Measurements from ENCODE around the gene NCOA3. TPM values are rescaled to one million over a fixed set of nuclear protein-coding genes. Genes with fewer than 3 reads are reported as not detected.
"Not testable (repeated sequence)": the region's sequence is repeated elsewhere in the genome, so short reads cannot be mapped to it uniquely, and the experiment has no call there.

NCOA3 gene
- total RNA-seq, 1 donor from 2014 or later: 49.3 TPM

DNA sequence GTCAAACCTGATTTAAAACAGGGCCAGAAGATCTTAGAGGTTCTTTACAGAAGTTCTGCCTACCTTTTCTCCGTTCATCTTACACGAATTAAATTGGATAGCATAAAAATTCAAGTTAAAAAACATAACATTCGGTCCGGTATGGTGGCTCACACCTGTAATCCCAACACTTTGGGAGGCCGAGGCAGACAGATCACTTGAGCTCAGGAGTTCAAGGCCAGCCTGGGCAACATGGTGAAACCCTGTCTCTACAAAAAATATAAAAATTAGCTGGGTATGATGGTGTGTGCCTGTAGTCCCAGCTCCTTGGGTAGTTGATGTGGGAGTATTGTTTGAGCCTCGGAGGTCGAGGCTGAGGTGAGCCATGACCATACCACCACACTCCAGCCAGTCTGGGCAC lies 79.0 kb downstream of the NCOA3 start:
- ATAC-seq; DNase-seq (ENCODE audit: low spot score); intact Hi-C loops (cut with DNase I): not testable (repeated sequence)

GRCh38 chr20:47581090-47581489 lies 79.4 kb downstream of the NCOA3 start:
- DNase-seq (ENCODE audit: low spot score) (no peak), ATAC-seq (no peak)
- intact Hi-C loops (cut with DNase I): no loop called here

- no peak for ATAC-seq
- intact Hi-C loops (cut with DNase I): no loop called here
Measured at GRCh38 chr20:47583551-47583950, 81.9 kb downstream of the NCOA3 start.

DNA sequence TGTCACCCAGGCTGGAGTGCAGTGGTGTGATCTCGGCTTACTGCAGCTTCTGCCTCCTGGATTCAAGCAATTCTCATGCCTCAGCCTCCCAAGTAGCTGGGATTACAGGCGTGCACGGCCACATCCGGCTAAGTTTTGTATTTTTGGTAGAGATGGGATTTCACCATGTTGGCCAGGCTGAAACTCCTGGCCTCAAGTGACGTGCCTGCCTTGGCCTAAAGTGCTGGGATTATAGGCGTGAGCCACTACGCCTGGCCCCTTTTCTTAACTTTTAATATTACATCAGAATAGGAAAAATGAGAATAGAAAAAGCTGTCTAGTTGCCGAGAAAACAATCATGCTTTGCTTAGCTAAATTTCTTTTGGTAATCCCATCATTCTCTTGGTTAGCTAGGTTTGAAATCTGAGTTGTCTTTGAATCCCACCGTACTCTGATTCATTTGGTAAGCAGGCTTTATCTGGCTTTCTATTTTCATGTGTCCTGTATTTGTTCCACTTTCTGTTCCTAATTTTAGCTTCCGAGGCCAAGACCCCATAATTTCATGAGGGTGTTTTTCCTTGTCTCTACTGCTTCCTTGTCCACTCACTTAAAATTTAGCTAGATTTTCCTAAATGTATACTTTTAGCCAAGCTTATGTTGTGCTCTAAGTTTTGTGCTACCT lies 83.5 kb downstream of the NCOA3 start:
- DNase-seq (ENCODE audit: low spot score) (no peak), ATAC-seq (peak; percentile 69)
- intact Hi-C loops (cut with DNase I): no loop called here

More at GRCh38 chr20:47583551-47583950, 81.9 kb downstream of the NCOA3 start:
- no peak for DNase-seq (ENCODE audit: low spot score)

DNA sequence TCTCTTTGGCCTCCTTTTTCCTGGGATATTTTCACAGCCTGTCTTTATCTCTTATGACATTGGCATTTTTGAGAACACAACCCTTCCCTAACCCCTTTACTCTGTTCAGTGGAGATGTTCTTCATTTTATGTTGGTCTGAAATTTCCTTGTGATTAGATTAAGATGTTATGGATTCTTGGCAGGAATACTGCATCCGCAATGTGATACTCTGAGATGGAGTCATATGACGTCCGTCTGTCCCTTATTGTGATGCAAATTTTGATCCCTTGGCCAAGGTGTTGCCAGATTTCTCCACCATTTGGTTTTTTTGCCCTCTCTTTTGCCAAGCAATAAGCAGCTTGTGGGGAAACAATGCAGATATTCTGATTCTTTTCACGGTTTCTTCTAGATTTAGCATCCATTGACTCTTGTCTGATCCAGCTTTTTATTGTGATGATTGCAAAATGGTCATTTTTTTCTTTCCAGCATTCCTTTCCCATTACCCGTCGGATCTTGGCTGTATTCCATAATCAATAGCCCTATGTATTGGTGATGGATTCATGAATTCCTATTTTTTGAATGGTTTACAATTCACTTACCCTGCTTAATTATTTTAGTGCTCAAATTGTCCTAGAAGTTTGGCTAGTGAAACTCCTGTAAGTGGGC lies 85.1 kb downstream of the NCOA3 start:
- intact Hi-C loops (cut with DNase I): no loop called here
- ATAC-seq (no peak), DNase-seq (ENCODE audit: low spot score) (no peak)

DNA sequence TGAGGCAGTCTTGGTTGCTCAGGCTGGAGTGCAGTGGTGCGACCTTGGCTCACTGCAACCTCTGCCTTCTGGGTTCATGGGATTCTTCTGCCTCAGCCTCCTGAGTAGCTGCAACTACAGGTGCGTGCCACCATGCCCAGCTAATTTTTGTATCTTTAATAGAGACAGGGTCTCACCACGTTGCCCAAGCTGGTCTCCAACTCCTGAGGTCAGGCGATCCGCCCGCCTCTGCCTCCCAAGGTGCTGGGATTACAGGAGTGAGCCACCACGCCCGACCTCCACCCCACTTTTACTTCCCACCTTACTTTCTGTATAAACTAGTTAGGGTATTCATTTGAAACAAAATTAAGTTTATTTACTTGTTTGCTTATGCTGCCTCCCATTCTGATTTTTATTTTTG lies 86.5 kb downstream of the NCOA3 start:
- DNase-seq (ENCODE audit: low spot score) (no peak), ATAC-seq (no peak)
- intact Hi-C loops (cut with DNase I): no loop called here

DNA sequence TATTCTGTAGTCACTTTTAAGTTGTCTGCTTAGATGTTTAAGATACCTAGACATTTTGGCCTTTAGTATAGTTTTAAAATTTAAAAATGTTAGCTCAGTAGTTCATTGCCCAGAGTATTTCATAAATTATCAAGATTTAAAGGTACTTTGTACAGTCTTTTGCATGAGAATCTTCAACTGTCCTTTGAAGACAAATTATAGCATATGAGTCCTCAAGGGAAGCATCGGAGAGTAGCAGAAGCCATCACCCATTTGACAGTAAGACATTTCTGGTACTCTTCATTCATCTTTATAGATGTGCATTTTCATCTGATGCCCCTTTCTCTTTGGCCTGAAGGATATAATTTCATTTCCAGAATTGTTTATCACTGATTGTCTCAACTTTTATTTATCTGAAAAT lies 89.5 kb downstream of the NCOA3 start:
- intact Hi-C loops (cut with DNase I): no loop called here
- ATAC-seq (no peak), DNase-seq (ENCODE audit: low spot score) (no peak)

- intact Hi-C loops (cut with DNase I): no loop called here
- ATAC-seq (no peak), DNase-seq (ENCODE audit: low spot score) (no peak)
Measured at GRCh38 chr20:47594157-47594556, 92.5 kb downstream of the NCOA3 start.

DNA sequence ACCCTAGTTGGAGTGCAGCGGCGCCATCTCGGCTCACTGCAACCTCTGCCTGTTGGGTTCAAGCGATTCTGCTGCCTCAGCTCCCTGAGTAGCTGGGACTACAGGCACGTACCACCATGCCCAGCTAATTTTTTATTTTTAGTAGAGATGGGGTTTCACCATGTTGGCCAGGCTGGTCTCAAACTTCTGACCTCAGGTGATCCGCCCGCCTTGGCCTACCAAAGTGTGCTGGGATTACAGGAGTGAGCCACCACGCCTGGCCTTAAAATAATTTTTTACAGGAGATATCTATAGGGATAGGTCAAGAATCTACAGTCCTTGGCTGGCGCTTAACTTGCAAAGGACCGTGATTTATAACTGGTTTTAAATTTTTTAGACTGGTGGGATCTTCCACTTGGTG lies 93.5 kb downstream of the NCOA3 start:
- ATAC-seq; intact Hi-C loops (cut with DNase I); DNase-seq (ENCODE audit: low spot score): not testable (repeated sequence)

- intact Hi-C loops (cut with DNase I): no loop called here
- DNase-seq (ENCODE audit: low spot score) (no peak), ATAC-seq (no peak)
Measured at GRCh38 chr20:47596003-47596571, 94.4 kb downstream of the NCOA3 start.

- DNase-seq (ENCODE audit: low spot score): no peak
- intact Hi-C loops (cut with DNase I): no loop called here
- no peak for ATAC-seq
Measured at GRCh38 chr20:47597090-47597489, 95.4 kb downstream of the NCOA3 start.

- DNase-seq (ENCODE audit: low spot score): no peak
- intact Hi-C loops (cut with DNase I): no loop called here
- ATAC-seq: no peak
Measured at GRCh38 chr20:47598911-47599744, 97.4 kb downstream of the NCOA3 start.

- intact Hi-C loops (cut with DNase I): no loop called here
Measured at GRCh38 chr20:47600967-47601547, 99.4 kb downstream of the NCOA3 start.

DNA sequence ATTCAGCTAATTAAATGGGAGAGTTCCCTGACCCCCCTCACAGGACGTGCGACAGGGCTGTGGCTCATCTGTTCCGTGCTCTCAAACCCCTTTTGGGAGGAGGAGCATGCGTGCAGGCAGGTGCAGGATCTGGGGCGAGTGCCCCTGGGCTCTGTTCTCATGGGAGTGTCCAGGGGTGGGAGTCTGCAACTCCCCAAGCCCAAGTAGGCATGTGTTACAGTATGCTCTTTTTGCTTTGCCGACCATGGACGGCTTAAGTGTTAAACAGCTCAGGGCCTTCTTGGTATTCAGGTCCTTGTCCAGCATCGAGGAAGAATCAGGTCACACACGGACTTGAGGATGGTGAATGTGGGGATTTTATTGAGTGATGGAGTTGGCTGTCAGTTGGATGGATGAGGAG lies 101.6 kb downstream of the NCOA3 start:
- DNase-seq (ENCODE audit: low spot score) (no peak), ATAC-seq (no peak)
- intact Hi-C loops (cut with DNase I): no loop called here

More at GRCh38 chr20:47600967-47601547, 99.4 kb downstream of the NCOA3 start:
- DNase-seq (ENCODE audit: low spot score) (no peak), ATAC-seq (no peak)

- ATAC-seq: no peak
Measured at GRCh38 chr20:47605673-47606413, 104.2 kb downstream of the NCOA3 start.

DNA sequence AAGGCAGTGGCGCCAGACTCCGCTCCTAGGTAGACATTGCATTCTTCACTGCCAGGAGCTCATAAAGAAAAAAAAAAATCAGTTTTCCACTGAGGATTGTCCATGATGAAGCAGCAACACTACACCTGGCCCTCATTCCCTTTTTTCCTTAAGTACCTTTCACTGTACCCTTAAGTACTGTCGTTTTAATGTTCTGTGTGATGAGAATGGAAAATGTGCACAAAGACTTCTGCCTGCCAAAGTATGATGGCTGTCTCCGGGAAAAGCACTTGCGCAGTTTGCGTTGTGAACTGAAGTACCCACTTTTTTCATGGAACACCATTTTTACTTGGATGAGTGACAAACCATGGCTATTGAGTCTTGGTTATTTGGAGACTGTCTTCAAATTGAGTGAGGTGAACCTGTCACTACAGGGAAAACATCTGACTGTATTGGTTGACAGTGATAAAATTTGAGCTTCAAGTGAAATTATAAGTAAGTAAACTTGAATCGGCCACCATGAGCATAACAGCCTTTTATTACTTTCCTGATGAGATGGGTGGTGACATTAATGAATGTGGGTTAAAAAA lies 104.8 kb downstream of the NCOA3 start:
- DNase-seq (ENCODE audit: low spot score) (no peak), ATAC-seq (no peak)
- intact Hi-C loops (cut with DNase I): no loop called here

More at GRCh38 chr20:47605673-47606413, 104.2 kb downstream of the NCOA3 start:
- intact Hi-C loops (cut with DNase I): no loop called here
- DNase-seq (ENCODE audit: low spot score): no peak

DNA sequence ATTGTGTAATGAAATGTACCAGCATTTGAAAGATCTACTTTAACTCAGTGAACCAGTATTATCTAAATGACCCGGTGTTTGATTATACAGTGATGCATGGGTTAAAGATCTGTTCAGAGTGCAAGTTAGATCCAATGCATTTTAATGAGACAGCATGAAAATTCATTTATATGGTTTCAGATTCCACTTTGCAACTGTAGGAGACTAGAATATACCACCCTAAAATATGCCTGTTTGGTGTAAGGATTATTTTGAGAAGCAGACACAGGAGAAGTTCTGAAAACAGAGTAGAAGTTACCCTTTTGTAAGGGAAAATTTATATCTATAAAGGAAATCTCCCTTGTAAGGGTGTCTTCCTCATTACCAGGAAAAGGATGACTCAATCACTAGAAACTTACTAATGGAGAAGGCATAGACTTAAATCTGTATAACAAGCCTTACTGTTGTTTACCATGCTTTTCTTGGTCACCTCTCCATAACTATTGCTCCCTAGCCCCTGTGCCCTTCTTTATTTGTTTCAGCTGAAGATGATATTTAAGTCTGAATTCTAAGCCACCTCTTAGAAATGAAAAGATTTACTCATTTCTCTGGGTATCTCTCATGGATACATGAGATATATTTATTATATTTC lies 105.4 kb downstream of the NCOA3 start:
- intact Hi-C loops (cut with DNase I): no loop called here
- ATAC-seq: no peak
- no peak for DNase-seq (ENCODE audit: low spot score)

DNA sequence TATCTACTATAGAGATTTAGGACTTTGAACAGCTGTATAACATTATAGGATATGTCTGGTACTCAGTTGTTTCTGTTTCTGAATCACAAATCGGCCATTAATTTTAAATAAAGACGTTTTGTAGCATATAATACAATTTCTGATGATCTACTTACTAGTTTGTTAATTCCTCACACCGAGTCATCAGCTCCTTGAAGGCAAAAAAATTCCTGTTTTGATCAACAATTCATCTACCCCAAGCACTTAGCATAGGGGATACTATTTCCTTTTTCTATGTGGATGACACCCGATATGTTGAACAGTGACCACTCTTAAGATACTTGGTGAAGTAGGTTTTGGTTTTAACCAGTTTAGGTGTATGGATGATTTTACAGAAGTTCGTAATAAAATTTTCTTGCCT lies 107.3 kb downstream of the NCOA3 start:
- intact Hi-C loops (cut with DNase I): no loop called here

More for the DNA sequence above, 107.3 kb downstream of the NCOA3 start:
- no peak for DNase-seq (ENCODE audit: low spot score)
- ATAC-seq: no peak
